H1 (cell line): Measurements from ENCODE around the gene SHLD2. TPM values are rescaled to one million over a fixed set of nuclear protein-coding genes. Genes with fewer than 3 reads are reported as not detected.

ENCODE experiments used
- CTCF ChIA-PET: fragments of 300-600 bp; sonication (Branson Sonifier 250); formaldehyde crosslinking; loops from one replicate; lab custom pipeline; 2021; ENCODE audit not compliant: partially characterized antibody; lab: Charles Lee
- POLR2A ChIA-PET: fragments of 300-600 bp; sonication (Branson Sonifier 250); formaldehyde crosslinking; loops from one replicate; lab custom pipeline; 2021; ENCODE audit warnings: inconsistent platforms; ENCODE audit not compliant: partially characterized antibody; lab: Charles Lee
- DNase-seq, 2 experiments: peaks; one replicate each; pipeline versions ENCODE4 v3.0.0 to v3.0.0-alpha.2; 2010 to 2022; ENCODE audit warnings: low spot score in 2 of 2, low read depth in 1 of 2, mixed read lengths in 1 of 2
- FAIRE-seq: peaks from 2 replicates; lab custom pipeline; 2011; peaks lifted over from hg19 to GRCh38; lab: Jason Lieb, UNC
- H2AFZ ChIP-seq: 2 replicates; pipeline ENCODE4 v1.8.1; 2012; ENCODE audit warnings: low read length, inconsistent platforms
- H2AK5ac ChIP-seq: 2 replicates; pipeline ENCODE4 v1.6.1; 2013; ENCODE audit warnings: low read depth, low read length
- H2BK120ac ChIP-seq: replicated peaks from 2 replicates; pipeline ENCODE3; 2013; ENCODE audit warnings: low read depth, low read length, inconsistent platforms
- H2BK12ac ChIP-seq: 2 replicates; pipeline ENCODE4 v1.6.1; 2013; ENCODE audit warnings: low read depth, low read length
- H2BK15ac ChIP-seq: 2 replicates; pipeline ENCODE4 v1.6.1; 2013; ENCODE audit warnings: low read length
- H2BK20ac ChIP-seq: 2 replicates; pipeline ENCODE4 v1.6.1; 2013; ENCODE audit warnings: low read length
- H2BK5ac ChIP-seq: 2 replicates; pipeline ENCODE4 v1.6.1; 2013; ENCODE audit warnings: low read depth, low read length
- H3K14ac ChIP-seq: 2 replicates; pipeline ENCODE4 v1.6.1; 2013; ENCODE audit warnings: inconsistent platforms; ENCODE audit not compliant: insufficient read length
- H3K18ac ChIP-seq: 2 replicates; pipeline ENCODE4 v1.6.1; 2013; ENCODE audit warnings: low read length; ENCODE audit errors: extremely low read depth
- H3K23ac ChIP-seq: 2 replicates; pipeline ENCODE4 v1.6.1; 2013; ENCODE audit warnings: inconsistent platforms; ENCODE audit not compliant: insufficient read length
- H3K23me2 ChIP-seq: 2 replicates; pipeline ENCODE4 v1.6.1; 2013; ENCODE audit warnings: low read depth, low read length
- H3K27ac ChIP-seq: 2 replicates; pipeline ENCODE4 v1.6.1; 2011; ENCODE audit warnings: low read depth, low read length, inconsistent platforms
- H3K27me3 ChIP-seq, 4 experiments: replicated peaks in 1 of 4; 1 replicate in 1 of 4; 2 replicates in 3 of 4; pipeline versions ENCODE4 v1.6.1 to v1.8.1; 2011 to 2013; ENCODE audit warnings: low read length in 3 of 4, mild to moderate bottlenecking in 3 of 4, inconsistent platforms in 2 of 4, mixed read lengths in 2 of 4, moderate library complexity in 1 of 4; ENCODE audit not compliant: control insufficient read depth in 3 of 4, insufficient read depth in 3 of 4; ENCODE audit errors: extremely low read depth in 1 of 4
- H3K36me3 ChIP-seq, 4 experiments: 2 replicates each; pipeline versions ENCODE4 v1.6.1 to v1.8.1; 2011 to 2013; ENCODE audit warnings: mild to moderate bottlenecking in 4 of 4, low read length in 3 of 4, moderate library complexity in 2 of 4, control low read depth in 1 of 4, inconsistent platforms in 1 of 4; ENCODE audit not compliant: insufficient read depth in 4 of 4, control insufficient read depth in 2 of 4
- H3K4ac ChIP-seq: replicated peaks from 2 replicates; pipeline ENCODE3; 2013; ENCODE audit warnings: low read length, low read depth, mixed read lengths, inconsistent platforms; ENCODE audit not compliant: insufficient read length
- H3K4me1 ChIP-seq, 4 experiments: replicated peaks in 1 of 4; 1 replicate in 1 of 4; 2 replicates in 3 of 4; pipeline versions ENCODE4 v1.6.1 to v1.8.1; 2011 to 2013; ENCODE audit warnings: low read length in 3 of 4, inconsistent platforms in 2 of 4, mixed read lengths in 1 of 4; ENCODE audit not compliant: insufficient read depth in 4 of 4, control insufficient read depth in 3 of 4
- H3K4me2 ChIP-seq, 2 experiments: 2 replicates each; pipeline versions ENCODE4 v1.6.1 to v1.8.1; 2011 to 2013; ENCODE audit warnings: low read depth in 2 of 2, low read length in 2 of 2, control low read depth in 1 of 2, inconsistent platforms in 1 of 2, mild to moderate bottlenecking in 1 of 2; ENCODE audit not compliant: insufficient read depth in 1 of 2
- H3K4me3 ChIP-seq, 4 experiments: fragments of 200-600, 300-600 bp in 1 of 4; sonication (generic), shearing (Covaris generic), sonication (Bioruptor Twin) in 1 of 4; 2 replicates each; pipeline versions ENCODE4 v1.5.1 to v1.8.1; 2011 to 2016; ENCODE audit warnings: low read length in 4 of 4, low read depth in 3 of 4, control low read depth in 2 of 4, inconsistent platforms in 2 of 4, mild to moderate bottlenecking in 2 of 4, mixed read lengths in 1 of 4, moderate library complexity in 1 of 4; ENCODE audit not compliant: insufficient read depth in 2 of 4; ENCODE audit errors: extremely low read depth in 1 of 4
- H3K56ac ChIP-seq: replicated peaks from 2 replicates; pipeline ENCODE3; 2013; ENCODE audit warnings: low read depth, mild to moderate bottlenecking, mixed read lengths, low read length, inconsistent platforms; ENCODE audit not compliant: insufficient read length
- H3K79me1 ChIP-seq: 2 replicates; pipeline ENCODE4 v1.6.1; 2013; ENCODE audit warnings: low read depth, low read length, control low read depth
- H3K79me2 ChIP-seq, 2 experiments: 2 replicates each; pipeline versions ENCODE4 v1.6.1 to v1.8.1; 2012 to 2013; ENCODE audit warnings: low read length in 2 of 2, mild to moderate bottlenecking in 2 of 2, inconsistent platforms in 1 of 2; ENCODE audit not compliant: insufficient read depth in 2 of 2, control insufficient read depth in 1 of 2
- H3K9ac ChIP-seq, 4 experiments: replicated peaks in 1 of 4; 1 replicate in 1 of 4; 2 replicates in 3 of 4; pipeline versions ENCODE4 v1.6.1 to v1.8.1; 2011 to 2013; ENCODE audit warnings: low read depth in 3 of 4, low read length in 3 of 4, control low read depth in 2 of 4, mild to moderate bottlenecking in 2 of 4, moderate library complexity in 2 of 4, inconsistent platforms in 1 of 4; ENCODE audit errors: extremely low read depth in 1 of 4
- H3K9me3 ChIP-seq, 2 experiments: 2 replicates each; pipeline versions ENCODE4 v1.6.1 to v1.8.1; 2012 to 2013; ENCODE audit warnings: mild to moderate bottlenecking in 2 of 2, moderate library complexity in 2 of 2, control low read depth in 1 of 2, inconsistent platforms in 1 of 2, low read depth in 1 of 2, low read length in 1 of 2, mixed read lengths in 1 of 2; ENCODE audit not compliant: insufficient read depth in 2 of 2
- H4K20me1 ChIP-seq, 2 experiments: replicated peaks in 1 of 2; 2 replicates each; pipeline versions ENCODE3 to v1.8.1; 2011 to 2013; ENCODE audit warnings: inconsistent platforms in 2 of 2, low read length in 2 of 2, mild to moderate bottlenecking in 1 of 2; ENCODE audit not compliant: insufficient read depth in 2 of 2, control insufficient read depth in 1 of 2
- H4K5ac ChIP-seq: 2 replicates; pipeline ENCODE4 v1.6.1; 2013; ENCODE audit warnings: low read length, low read depth, mixed read lengths, inconsistent platforms; ENCODE audit not compliant: insufficient read length
- H4K8ac ChIP-seq: 2 replicates; pipeline ENCODE4 v1.8.0; 2013; ENCODE audit warnings: mild to moderate bottlenecking, moderate library complexity, low read length, inconsistent platforms; ENCODE audit not compliant: insufficient read depth; ENCODE audit errors: extremely low read depth
- H4K91ac ChIP-seq: replicated peaks from 2 replicates; pipeline ENCODE3; 2013; ENCODE audit warnings: low read length, mixed read lengths, inconsistent platforms; ENCODE audit not compliant: insufficient read length
- ASH2L ChIP-seq: fragments of 200-600, 300-600 bp; sonication (generic); IDR thresholded peaks from one replicate; pipeline ENCODE4 v1.7.1; 2017; ENCODE audit warnings: low read length
- BACH1 ChIP-seq: IDR thresholded peaks from 2 replicates; pipeline ENCODE4 v1.6.1; 2012; ENCODE audit warnings: low read length, improper control_type of control experiment
- CREB1 ChIP-seq: IDR thresholded peaks from 2 replicates; pipeline ENCODE4 v1.6.1; 2012; ENCODE audit warnings: inconsistent platforms
- FOSL1 ChIP-seq: IDR thresholded peaks from 2 replicates; pipeline ENCODE4 v1.6.1; 2011; ENCODE audit warnings: mild to moderate bottlenecking, low read depth, low read length, moderate library complexity; ENCODE audit not compliant: insufficient read depth
- KDM1A ChIP-seq: fragments of 200-600, 300-600 bp; sonication (generic); IDR thresholded peaks from 2 replicates; pipeline ENCODE4 v1.7.1; 2016; ENCODE audit warnings: mild to moderate bottlenecking, low read length, borderline replicate concordance
- RNF2 ChIP-seq: fragments of 200-900, 300-1000 bp; sonication (generic); IDR thresholded peaks from 2 replicates; pipeline ENCODE4 v1.7.1; 2016; ENCODE audit warnings: borderline replicate concordance, low read depth, mild to moderate bottlenecking, antibody characterized with exemption, low read length; ENCODE audit not compliant: poor library complexity, severe bottlenecking; ENCODE audit errors: missing control alignments
- SAP30 ChIP-seq: fragments of 300-600 bp; sonication (generic); IDR thresholded peaks from 2 replicates; pipeline ENCODE4 v1.7.1; 2012; ENCODE audit warnings: low read length, moderate library complexity, mild to moderate bottlenecking, inconsistent platforms; ENCODE audit not compliant: insufficient read depth, insufficient replicate concordance
- SIX5 ChIP-seq: IDR thresholded peaks from 2 replicates; pipeline ENCODE4 v1.6.1; 2011; ENCODE audit warnings: mild to moderate bottlenecking, low read depth, low read length
- SRF ChIP-seq: IDR thresholded peaks from 2 replicates; pipeline ENCODE4 v1.6.1; 2011; ENCODE audit warnings: mild to moderate bottlenecking, low read depth, low read length, moderate library complexity
- TAF1 ChIP-seq: IDR thresholded peaks from 2 replicates; pipeline ENCODE4 v1.6.1; 2011; ENCODE audit warnings: mild to moderate bottlenecking, low read depth, low read length
- TAF7 ChIP-seq: optimal IDR thresholded peaks from 2 replicates; pipeline ENCODE3; 2011; ENCODE audit warnings: low read depth, mild to moderate bottlenecking, inconsistent platforms, low read length, moderate library complexity, borderline replicate concordance
- ZNF274 ChIP-seq: IDR thresholded peaks from 2 replicates; pipeline ENCODE4 v1.7.0; 2012; ENCODE audit warnings: low read length, borderline replicate concordance; ENCODE audit errors: extremely low read depth
- WGBS, 2 experiments: shearing (Covaris generic) in 1 of 2; methylation state at CpG; one replicate each; pipeline versions ENCODE4 v1.1.6 to v1.1.7; 2013 to 2015; ENCODE audit warnings: low lambda C conversion rate in 2 of 2, mixed read lengths in 2 of 2, inconsistent platforms in 1 of 2, low coverage in 1 of 2, missing lambda C conversion rate in 1 of 2; ENCODE audit not compliant: insufficient replicate concordance in 2 of 2, insufficient coverage in 1 of 2, insufficient read length in 1 of 2; ENCODE audit errors: extremely low coverage in 1 of 2, missing lambda C conversion rate in 1 of 2; 5-methylcytosine and 5-hydroxymethylcytosine counted together
- polyA plus RNA-seq, 7 experiments: library from polyadenylated mRNA; depleted of rRNA in 3 of 7; stranded (reverse) in 5 of 7; unstranded in 2 of 7; fragments of >200 nt in 5 of 7; fragments of 200-250 nt in 2 of 7; gene quantifications; 1 replicate in 5 of 7; 2 replicates in 1 of 7; 4 replicates in 1 of 7; pipeline versions ENCODE4 v1.2.1 to v1.2.3, GENCODE V29; 2011 to 2013; ENCODE audit warnings: missing spikeins in 2 of 7, mixed read lengths in 2 of 7
- total RNA-seq: library from RNA; stranded (reverse); fragmentation: NEBNext Ultra II Directional; extraction: Animal tissue kit (Norgen Biotek cat#: 25700); gene quantifications from 2 replicates; pipeline ENCODE4 v1.2.1, GENCODE V29; 2021

SHLD2 gene
- total and polyA plus RNA-seq, 2 of the 8 experiments (the other 6 are each of a cell fraction or from before 2014, with no cell fraction given) = 7.9 to 32.4 TPM

- Histone ChIP-seq H2BK5ac (no peak overlapping the region), H3K14ac (no peak overlapping the region), H3K27ac (no peak overlapping the region), H2BK15ac (no peak overlapping the region), H2BK120ac (no peak overlapping the region), H4K5ac (no peak overlapping the region), H3K79me2 (no peaks in the 10 kb centered on the region), H4K8ac (no peak overlapping the region), H3K36me3 (peaks cover 0 to 11% (median 0%) of the 10 kb centered on the region in 4 experiments; a peak in 3 of 8 replicates), H3K4ac (no peak overlapping the region), H2BK20ac (no peak overlapping the region), H3K4me2 (no peak overlapping the region), H3K23me2 (no peaks in the 10 kb centered on the region), H3K79me1 (no peaks in the 10 kb centered on the region), H3K4me3 (no peak overlapping the region), H2BK12ac (no peak overlapping the region), H2AFZ (no peak overlapping the region), H3K9ac (no peak overlapping the region), H3K9me3 (no peaks in the 10 kb centered on the region), H4K91ac (no peak overlapping the region), H3K18ac (no peak overlapping the region), H3K23ac (no peak overlapping the region), H2AK5ac (no peak overlapping the region), H3K27me3 (no peaks in the 10 kb centered on the region), H3K56ac (no peak overlapping the region), H3K4me1 (no peaks in the 10 kb centered on the region), H4K20me1 (peaks cover 0 to 1% of the 10 kb centered on the region in 2 experiments)
- WGBS, 2 experiments = 96% methylated on average over 2 of the region's 2 CpGs; no CpG with 5 or more reads in 1 of the 2 experiments
- DNase-seq = no peak
- POLR2A ChIA-PET = interaction anchor here (1.2 kb wide), 1 partner anchor 9 kb away, joined by 3 read pairs; no protein-coding TSS in a partner anchor
- no peak for FAIRE-seq
- TF ChIP-seq TAF7 = no peak
- TF ChIP-seq CREB1 = no peak
- no peak for TF ChIP-seq FOSL1
- no peak for TF ChIP-seq ZNF274
- no peak for TF ChIP-seq RNF2
- TF ChIP-seq KDM1A = no peak
- TF ChIP-seq TAF1 = no peak
- TF ChIP-seq SAP30 = no peak
- no peak for TF ChIP-seq ASH2L
- TF ChIP-seq SIX5 = no peak
- TF ChIP-seq BACH1 = no peak
- TF ChIP-seq SRF = no peak
- CTCF ChIA-PET = interaction anchor here (0.7 kb wide), 1 partner anchor 764 kb away, joined by 3 read pairs; no protein-coding TSS in a partner anchor
Observed at GRCh38 chr10:87101996-87102395, 7.0 kb downstream of the SHLD2 start.
